Ascending aorta (tissue), 2 donors: Measurements from ENCODE around the gene CACNG5. TPM values are rescaled to one million over a fixed set of nuclear protein-coding genes. Genes with fewer than 3 reads are reported as not detected.

Source experiments
- DNase-seq, 2 donors: peaks; one replicate each; pipeline ENCODE4 v3.0.0-alpha.2; 2019; ENCODE audit warnings: low spot score in 2 of 2
- H3K27ac ChIP-seq, 2 donors: fragments of 200-600 bp; sonication (generic); one replicate each; pipeline ENCODE4 v1.5.1; 2016 to 2017; ENCODE audit warnings: mild to moderate bottlenecking in 1 of 2
- H3K27me3 ChIP-seq: fragments of 200-600 bp; sonication (generic); one replicate; pipeline ENCODE4 v1.5.1; 2017
- H3K36me3 ChIP-seq, 2 donors: fragments of 200-600 bp; sonication (generic); one replicate each; pipeline ENCODE4 v1.5.1; 2016
- H3K4me1 ChIP-seq, 2 donors: fragments of 200-600 bp; sonication (generic); one replicate each; pipeline ENCODE4 v1.5.1; 2016 to 2017; ENCODE audit warnings: mild to moderate bottlenecking in 1 of 2
- H3K4me3 ChIP-seq, 2 donors: fragments of 200-600 bp; sonication (generic); one replicate each; pipeline ENCODE4 v1.5.1; 2016 to 2017; ENCODE audit warnings: mild to moderate bottlenecking in 1 of 2
- H3K9me3 ChIP-seq, 2 donors: fragments of 200-600 bp; sonication (generic); one replicate each; pipeline ENCODE4 v1.5.1; 2016
- intact Hi-C: fragments of 100-400 bp; cut with DNase I; formaldehyde crosslinking; loops from one replicate; pipeline ENCODE4 v1.15.1; 2023
- total RNA-seq: library from RNA; depleted of rRNA; stranded (reverse); fragments of >200 nt; gene quantifications from one replicate; pipeline ENCODE4 v1.1.0, GENCODE V29; 2016
- TF ChIP-seq, protein P1 (sequence below), 3 experiments: fragments of 200-600 bp in 2 of 3; fragments of 450-650 bp in 1 of 3; sonication (generic) in 2 of 3; IDR thresholded peaks; one replicate each; pipeline ENCODE4 v1.5.1; 2016 to 2019; ENCODE audit warnings: antibody characterized with exemption in 3 of 3, mild to moderate bottlenecking in 1 of 3, moderate library complexity in 1 of 3

CACNG5 gene
- total RNA-seq, 1 donor from 2014 or later: not detected

DNA sequence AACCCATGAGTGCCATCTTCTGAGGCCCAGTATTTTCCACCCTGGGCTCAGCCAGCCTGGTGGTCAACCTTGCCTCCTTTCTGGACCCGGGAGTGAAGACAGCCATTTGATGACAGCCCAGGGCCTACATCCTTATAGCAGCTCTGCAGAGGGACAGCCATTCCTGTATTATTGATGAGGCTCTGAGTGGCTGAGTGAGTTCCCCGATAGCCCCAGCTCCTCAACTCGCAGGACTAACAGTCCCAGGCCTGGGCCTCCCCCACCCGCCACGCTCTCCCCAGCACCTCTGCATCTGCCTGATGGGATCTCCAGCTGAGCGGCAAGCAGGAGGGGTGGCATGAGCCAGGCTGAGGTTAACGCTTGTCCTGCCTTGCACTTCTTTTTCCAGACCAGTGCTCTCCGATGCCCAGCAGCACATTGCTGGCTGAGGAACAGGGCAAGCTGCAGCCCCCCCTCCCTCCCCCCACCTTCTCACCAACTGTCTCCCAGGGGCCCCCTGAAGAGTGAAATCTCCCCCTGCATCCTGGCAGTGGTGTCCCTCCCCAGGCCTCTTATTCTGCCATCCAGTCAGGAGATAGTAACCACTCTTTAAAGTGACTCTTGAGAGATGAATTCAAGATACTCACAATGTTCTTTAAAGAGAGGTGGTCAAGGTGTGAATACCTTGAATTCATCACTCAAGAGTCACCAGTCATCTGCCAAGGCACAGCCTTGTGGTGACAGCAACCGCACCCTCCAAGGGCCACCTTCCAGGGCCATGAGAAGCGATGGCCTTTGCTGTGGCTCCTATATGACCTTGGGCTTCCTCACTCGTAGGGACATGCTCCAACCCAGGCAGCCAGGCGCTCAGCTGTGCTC lies 23.5 kb downstream of the CACNG5 start:
- no peak overlapping the region for H3K4me3 ChIP-seq
- H3K9me3 ChIP-seq: no peaks in the 10 kb centered on the region
- TF ChIP-seq, protein P1, sequence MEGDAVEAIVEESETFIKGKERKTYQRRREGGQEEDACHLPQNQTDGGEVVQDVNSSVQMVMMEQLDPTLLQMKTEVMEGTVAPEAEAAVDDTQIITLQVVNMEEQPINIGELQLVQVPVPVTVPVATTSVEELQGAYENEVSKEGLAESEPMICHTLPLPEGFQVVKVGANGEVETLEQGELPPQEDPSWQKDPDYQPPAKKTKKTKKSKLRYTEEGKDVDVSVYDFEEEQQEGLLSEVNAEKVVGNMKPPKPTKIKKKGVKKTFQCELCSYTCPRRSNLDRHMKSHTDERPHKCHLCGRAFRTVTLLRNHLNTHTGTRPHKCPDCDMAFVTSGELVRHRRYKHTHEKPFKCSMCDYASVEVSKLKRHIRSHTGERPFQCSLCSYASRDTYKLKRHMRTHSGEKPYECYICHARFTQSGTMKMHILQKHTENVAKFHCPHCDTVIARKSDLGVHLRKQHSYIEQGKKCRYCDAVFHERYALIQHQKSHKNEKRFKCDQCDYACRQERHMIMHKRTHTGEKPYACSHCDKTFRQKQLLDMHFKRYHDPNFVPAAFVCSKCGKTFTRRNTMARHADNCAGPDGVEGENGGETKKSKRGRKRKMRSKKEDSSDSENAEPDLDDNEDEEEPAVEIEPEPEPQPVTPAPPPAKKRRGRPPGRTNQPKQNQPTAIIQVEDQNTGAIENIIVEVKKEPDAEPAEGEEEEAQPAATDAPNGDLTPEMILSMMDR (IDR thresholded peaks at IDR 0.05): no peak
- DNase-seq: no peak
- H3K27me3 ChIP-seq: no peaks in the 10 kb centered on the region
- no peak overlapping the region for H3K27ac ChIP-seq
- intact Hi-C loops: no loop called here
- no peaks in the 10 kb centered on the region for H3K4me1 ChIP-seq
- no peaks in the 10 kb centered on the region for H3K36me3 ChIP-seq

- Histone ChIP-seq H3K36me3 (no peaks in the 10 kb centered on the region), H3K27me3 (no peaks in the 10 kb centered on the region), H3K27ac (no peak overlapping the region), H3K9me3 (no peaks in the 10 kb centered on the region), H3K4me1 (no peaks in the 10 kb centered on the region), H3K4me3 (no peak overlapping the region)
- DNase-seq: no peak
- TF ChIP-seq, protein P1 (IDR thresholded peaks at IDR 0.05): no peak
- intact Hi-C loops: no loop called here
These were observed 24.4 kb downstream of the CACNG5 start for GRCh38 chr17:66859353-66859752.

- Histone ChIP-seq H3K9me3 (no peaks in the 10 kb centered on the region), H3K4me3 (no peak overlapping the region), H3K4me1 (no peaks in the 10 kb centered on the region), H3K27ac (no peak overlapping the region), H3K36me3 (no peaks in the 10 kb centered on the region), H3K27me3 (no peaks in the 10 kb centered on the region)
- intact Hi-C loops: no loop called here
- TF ChIP-seq, protein P1 (IDR thresholded peaks at IDR 0.05): no peak
- no peak for DNase-seq
These were observed 25.3 kb downstream of the CACNG5 start for GRCh38 chr17:66860204-66860603.

DNA sequence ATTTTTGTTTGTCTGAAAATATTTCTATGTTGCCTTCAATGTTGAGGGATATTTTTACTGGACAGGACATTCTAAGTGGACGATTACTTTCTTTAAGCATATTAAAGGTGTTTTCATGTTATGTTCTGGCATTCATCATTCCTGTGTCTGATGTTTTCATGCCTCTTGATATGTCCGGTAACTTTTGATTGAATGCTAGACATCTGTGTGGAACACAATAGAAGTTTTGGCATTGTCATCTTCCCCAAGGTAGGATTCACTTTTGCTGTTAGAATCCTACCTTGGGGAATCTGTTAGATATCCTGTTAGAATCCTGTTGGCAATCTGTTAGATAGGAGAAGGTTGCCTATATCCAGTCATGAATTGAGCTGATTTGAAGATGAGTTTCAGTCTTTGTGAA lies 28.9 kb downstream of the CACNG5 start:
- TF ChIP-seq, protein P1 (IDR thresholded peaks at IDR 0.05): no peak
- intact Hi-C loops: no loop called here

GRCh38 chr17:66865151-66865550 lies 30.2 kb downstream of the CACNG5 start:
- no peak overlapping the region for H3K4me3 ChIP-seq
- H3K27me3 ChIP-seq: no peaks in the 10 kb centered on the region
- TF ChIP-seq, protein P1 (IDR thresholded peaks at IDR 0.05): no peak
- H3K27ac ChIP-seq: no peak overlapping the region
- H3K36me3 ChIP-seq: no peaks in the 10 kb centered on the region
- peaks cover 0 to 5% of the 10 kb centered on the region in 2 donors for H3K9me3 ChIP-seq
- intact Hi-C loops: no loop called here
- H3K4me1 ChIP-seq: no peaks in the 10 kb centered on the region
- no peak for DNase-seq

More for the DNA sequence above, 28.9 kb downstream of the CACNG5 start:
- Histone ChIP-seq H3K27me3 (no peaks in the 10 kb centered on the region), H3K4me3 (no peak overlapping the region), H3K9me3 (peaks cover 0 to 5% of the 10 kb centered on the region in 2 donors), H3K36me3 (no peaks in the 10 kb centered on the region), H3K4me1 (no peaks in the 10 kb centered on the region), H3K27ac (no peak overlapping the region)
- no peak for DNase-seq
